WTC11 (cell line): ENCODE data around the gene VWF.

Experiments used
- ATF1 ChIP-seq: sonication (generic); formaldehyde crosslinking; IDR thresholded peaks from 2 replicates; pipeline ENCODE4 v1.8.1; 2023; ENCODE audit warnings: mild to moderate bottlenecking, moderate library complexity, missing genetic modification reagents
- CBFB ChIP-seq: sonication (generic); formaldehyde crosslinking; IDR thresholded peaks from 2 replicates; pipeline ENCODE4 v1.8.1; 2022; ENCODE audit warnings: mild to moderate bottlenecking, low read depth, missing genetic modification reagents
- ETV6 ChIP-seq: sonication (generic); formaldehyde crosslinking; IDR thresholded peaks from 2 replicates; pipeline ENCODE4 v1.8.1; 2022; ENCODE audit warnings: mild to moderate bottlenecking, missing genetic modification reagents
- IRF2 ChIP-seq: sonication (generic); formaldehyde crosslinking; IDR thresholded peaks from 2 replicates; pipeline ENCODE4 v1.8.0; 2022; ENCODE audit warnings: low read depth, missing genetic modification reagents, borderline replicate concordance
- NR2C2 ChIP-seq: sonication (generic); formaldehyde crosslinking; IDR thresholded peaks from 2 replicates; pipeline ENCODE4 v1.8.0; 2022; ENCODE audit warnings: mild to moderate bottlenecking, missing genetic modification reagents
- TEAD1 ChIP-seq: sonication (generic); formaldehyde crosslinking; IDR thresholded peaks from 2 replicates; pipeline ENCODE4 v1.8.0; 2022; ENCODE audit warnings: mild to moderate bottlenecking, missing genetic modification reagents
- TEAD4 ChIP-seq: sonication (generic); formaldehyde crosslinking; IDR thresholded peaks from 2 replicates; pipeline ENCODE4 v1.8.0; 2022; ENCODE audit warnings: mild to moderate bottlenecking, missing genetic modification reagents
- ZNF121 ChIP-seq: sonication (generic); formaldehyde crosslinking; IDR thresholded peaks from 2 replicates; pipeline ENCODE4 v1.8.0; 2023; ENCODE audit warnings: missing genetic modification reagents
- ZNF263 ChIP-seq: sonication (generic); formaldehyde crosslinking; IDR thresholded peaks from 2 replicates; pipeline ENCODE4 v1.8.1; 2022; ENCODE audit warnings: low read depth, mild to moderate bottlenecking, moderate library complexity, missing genetic modification reagents
- TF ChIP-seq, protein P1 (sequence below): fragments of 200-600 bp; IDR thresholded peaks from 2 replicates; pipeline ENCODE4 v1.8.0; 2022; ENCODE audit warnings: antibody characterized with exemption
- TF ChIP-seq, protein P2 (sequence below): sonication (generic); formaldehyde crosslinking; IDR thresholded peaks from 2 replicates; pipeline ENCODE4 v1.8.0; 2022; ENCODE audit warnings: mild to moderate bottlenecking, missing genetic modification reagents
- TF ChIP-seq, protein P3 (sequence below): sonication (generic); formaldehyde crosslinking; IDR thresholded peaks from 2 replicates; pipeline ENCODE4 v1.8.1; 2023; ENCODE audit warnings: mild to moderate bottlenecking, missing genetic modification reagents
- TF ChIP-seq, protein P4 (sequence below): sonication (generic); formaldehyde crosslinking; conservative IDR thresholded peaks from 2 replicates; pipeline ENCODE4 v1.8.1; 2023; ENCODE audit warnings: mild to moderate bottlenecking, low read depth, missing genetic modification reagents, moderate library complexity

DNA sequence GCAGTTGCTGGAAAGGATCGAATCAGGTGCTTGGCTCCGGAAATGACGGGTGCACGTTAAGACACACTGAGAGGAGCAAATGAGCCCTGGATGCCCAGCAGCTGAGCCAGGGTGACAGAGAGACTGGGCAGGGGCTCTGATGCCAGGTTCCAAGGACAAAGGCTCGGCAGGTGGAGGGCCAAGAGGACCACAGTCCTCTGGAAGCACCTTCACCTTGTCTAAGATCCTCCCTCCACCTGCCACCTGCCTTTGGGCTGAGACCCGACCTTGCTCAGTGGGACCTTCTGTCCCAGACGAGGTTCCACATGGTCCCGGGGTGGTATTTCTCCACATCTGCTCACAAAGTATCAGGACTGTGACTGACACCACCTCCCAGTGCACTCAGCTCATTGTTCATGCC lies 180.4 kb downstream of the VWF start:
- TF ChIP-seq ATF1 (CRISPR knock-in tag) (no peak), ETV6 (CRISPR knock-in tag) (no peak), IRF2 (CRISPR knock-in tag) (no peak), TEAD1 (CRISPR knock-in tag) (no peak), ZNF121 (CRISPR knock-in tag) (no peak), ZNF263 (CRISPR knock-in tag) (no peak), NR2C2 (CRISPR knock-in tag) (no peak), TEAD4 (CRISPR knock-in tag) (no peak), CBFB (no peak)
- TF ChIP-seq, protein P1, sequence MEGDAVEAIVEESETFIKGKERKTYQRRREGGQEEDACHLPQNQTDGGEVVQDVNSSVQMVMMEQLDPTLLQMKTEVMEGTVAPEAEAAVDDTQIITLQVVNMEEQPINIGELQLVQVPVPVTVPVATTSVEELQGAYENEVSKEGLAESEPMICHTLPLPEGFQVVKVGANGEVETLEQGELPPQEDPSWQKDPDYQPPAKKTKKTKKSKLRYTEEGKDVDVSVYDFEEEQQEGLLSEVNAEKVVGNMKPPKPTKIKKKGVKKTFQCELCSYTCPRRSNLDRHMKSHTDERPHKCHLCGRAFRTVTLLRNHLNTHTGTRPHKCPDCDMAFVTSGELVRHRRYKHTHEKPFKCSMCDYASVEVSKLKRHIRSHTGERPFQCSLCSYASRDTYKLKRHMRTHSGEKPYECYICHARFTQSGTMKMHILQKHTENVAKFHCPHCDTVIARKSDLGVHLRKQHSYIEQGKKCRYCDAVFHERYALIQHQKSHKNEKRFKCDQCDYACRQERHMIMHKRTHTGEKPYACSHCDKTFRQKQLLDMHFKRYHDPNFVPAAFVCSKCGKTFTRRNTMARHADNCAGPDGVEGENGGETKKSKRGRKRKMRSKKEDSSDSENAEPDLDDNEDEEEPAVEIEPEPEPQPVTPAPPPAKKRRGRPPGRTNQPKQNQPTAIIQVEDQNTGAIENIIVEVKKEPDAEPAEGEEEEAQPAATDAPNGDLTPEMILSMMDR, result no peak
- TF ChIP-seq, protein P2, sequence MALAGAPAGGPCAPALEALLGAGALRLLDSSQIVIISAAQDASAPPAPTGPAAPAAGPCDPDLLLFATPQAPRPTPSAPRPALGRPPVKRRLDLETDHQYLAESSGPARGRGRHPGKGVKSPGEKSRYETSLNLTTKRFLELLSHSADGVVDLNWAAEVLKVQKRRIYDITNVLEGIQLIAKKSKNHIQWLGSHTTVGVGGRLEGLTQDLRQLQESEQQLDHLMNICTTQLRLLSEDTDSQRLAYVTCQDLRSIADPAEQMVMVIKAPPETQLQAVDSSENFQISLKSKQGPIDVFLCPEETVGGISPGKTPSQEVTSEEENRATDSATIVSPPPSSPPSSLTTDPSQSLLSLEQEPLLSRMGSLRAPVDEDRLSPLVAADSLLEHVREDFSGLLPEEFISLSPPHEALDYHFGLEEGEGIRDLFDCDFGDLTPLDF (CRISPR knock-in tag), result no peak
- TF ChIP-seq, protein P3, sequence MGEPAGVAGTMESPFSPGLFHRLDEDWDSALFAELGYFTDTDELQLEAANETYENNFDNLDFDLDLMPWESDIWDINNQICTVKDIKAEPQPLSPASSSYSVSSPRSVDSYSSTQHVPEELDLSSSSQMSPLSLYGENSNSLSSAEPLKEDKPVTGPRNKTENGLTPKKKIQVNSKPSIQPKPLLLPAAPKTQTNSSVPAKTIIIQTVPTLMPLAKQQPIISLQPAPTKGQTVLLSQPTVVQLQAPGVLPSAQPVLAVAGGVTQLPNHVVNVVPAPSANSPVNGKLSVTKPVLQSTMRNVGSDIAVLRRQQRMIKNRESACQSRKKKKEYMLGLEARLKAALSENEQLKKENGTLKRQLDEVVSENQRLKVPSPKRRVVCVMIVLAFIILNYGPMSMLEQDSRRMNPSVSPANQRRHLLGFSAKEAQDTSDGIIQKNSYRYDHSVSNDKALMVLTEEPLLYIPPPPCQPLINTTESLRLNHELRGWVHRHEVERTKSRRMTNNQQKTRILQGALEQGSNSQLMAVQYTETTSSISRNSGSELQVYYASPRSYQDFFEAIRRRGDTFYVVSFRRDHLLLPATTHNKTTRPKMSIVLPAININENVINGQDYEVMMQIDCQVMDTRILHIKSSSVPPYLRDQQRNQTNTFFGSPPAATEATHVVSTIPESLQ, result no peak
- TF ChIP-seq, protein P4, sequence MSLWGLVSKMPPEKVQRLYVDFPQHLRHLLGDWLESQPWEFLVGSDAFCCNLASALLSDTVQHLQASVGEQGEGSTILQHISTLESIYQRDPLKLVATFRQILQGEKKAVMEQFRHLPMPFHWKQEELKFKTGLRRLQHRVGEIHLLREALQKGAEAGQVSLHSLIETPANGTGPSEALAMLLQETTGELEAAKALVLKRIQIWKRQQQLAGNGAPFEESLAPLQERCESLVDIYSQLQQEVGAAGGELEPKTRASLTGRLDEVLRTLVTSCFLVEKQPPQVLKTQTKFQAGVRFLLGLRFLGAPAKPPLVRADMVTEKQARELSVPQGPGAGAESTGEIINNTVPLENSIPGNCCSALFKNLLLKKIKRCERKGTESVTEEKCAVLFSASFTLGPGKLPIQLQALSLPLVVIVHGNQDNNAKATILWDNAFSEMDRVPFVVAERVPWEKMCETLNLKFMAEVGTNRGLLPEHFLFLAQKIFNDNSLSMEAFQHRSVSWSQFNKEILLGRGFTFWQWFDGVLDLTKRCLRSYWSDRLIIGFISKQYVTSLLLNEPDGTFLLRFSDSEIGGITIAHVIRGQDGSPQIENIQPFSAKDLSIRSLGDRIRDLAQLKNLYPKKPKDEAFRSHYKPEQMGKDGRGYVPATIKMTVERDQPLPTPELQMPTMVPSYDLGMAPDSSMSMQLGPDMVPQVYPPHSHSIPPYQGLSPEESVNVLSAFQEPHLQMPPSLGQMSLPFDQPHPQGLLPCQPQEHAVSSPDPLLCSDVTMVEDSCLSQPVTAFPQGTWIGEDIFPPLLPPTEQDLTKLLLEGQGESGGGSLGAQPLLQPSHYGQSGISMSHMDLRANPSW (CRISPR knock-in tag), result no peak
